ENCODE data around the gene GPR3.
A peak's percentile ranks its signal among the peaks of the same experiment; 100 is the strongest.

Gene GPR3, protein sequence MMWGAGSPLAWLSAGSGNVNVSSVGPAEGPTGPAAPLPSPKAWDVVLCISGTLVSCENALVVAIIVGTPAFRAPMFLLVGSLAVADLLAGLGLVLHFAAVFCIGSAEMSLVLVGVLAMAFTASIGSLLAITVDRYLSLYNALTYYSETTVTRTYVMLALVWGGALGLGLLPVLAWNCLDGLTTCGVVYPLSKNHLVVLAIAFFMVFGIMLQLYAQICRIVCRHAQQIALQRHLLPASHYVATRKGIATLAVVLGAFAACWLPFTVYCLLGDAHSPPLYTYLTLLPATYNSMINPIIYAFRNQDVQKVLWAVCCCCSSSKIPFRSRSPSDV
- total RNA-seq, result 0 to 1.7 (median 1.6) reads per million in 3 experiments

DNA sequence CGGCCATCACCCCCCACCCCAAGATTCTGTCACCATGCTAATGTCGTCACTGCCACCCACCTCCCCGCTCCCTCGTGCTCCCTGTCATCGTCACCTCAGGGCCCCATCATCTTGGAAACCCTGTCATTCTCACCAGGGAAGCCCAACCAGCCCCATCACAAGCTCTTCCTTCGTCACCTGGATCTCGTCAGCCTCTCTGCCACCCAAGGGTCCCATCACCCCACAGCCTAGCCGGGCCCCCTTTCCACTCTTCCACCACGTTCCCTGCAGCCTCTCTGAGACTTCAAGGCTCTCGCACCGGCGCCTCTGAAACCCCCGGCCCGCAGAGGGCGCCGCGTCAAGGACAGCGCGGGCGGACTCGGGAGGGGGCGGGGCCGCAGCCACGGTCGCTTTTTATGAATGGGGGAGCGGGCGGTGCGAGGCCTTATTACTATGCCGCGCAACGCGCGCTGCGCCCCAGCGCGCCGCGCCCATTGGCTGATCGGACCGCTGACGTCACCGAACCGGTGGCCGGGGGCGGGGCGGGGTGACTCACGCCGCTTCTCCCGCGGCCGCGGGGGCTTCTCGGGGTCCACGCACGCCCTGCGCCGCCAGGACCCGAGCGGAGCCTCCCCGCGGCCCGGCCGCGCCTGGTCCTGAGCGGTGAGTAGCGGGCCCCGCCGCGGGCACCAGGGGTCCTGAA, at the start of gene GPR3:
Gene GPR3 (plus strand): TSS at position 527 of the 682 bp plus-strand sequence. CDS start 1,177 bp downstream, outside the sequence.
- DNase-seq, result peak; percentile 88

DNA sequence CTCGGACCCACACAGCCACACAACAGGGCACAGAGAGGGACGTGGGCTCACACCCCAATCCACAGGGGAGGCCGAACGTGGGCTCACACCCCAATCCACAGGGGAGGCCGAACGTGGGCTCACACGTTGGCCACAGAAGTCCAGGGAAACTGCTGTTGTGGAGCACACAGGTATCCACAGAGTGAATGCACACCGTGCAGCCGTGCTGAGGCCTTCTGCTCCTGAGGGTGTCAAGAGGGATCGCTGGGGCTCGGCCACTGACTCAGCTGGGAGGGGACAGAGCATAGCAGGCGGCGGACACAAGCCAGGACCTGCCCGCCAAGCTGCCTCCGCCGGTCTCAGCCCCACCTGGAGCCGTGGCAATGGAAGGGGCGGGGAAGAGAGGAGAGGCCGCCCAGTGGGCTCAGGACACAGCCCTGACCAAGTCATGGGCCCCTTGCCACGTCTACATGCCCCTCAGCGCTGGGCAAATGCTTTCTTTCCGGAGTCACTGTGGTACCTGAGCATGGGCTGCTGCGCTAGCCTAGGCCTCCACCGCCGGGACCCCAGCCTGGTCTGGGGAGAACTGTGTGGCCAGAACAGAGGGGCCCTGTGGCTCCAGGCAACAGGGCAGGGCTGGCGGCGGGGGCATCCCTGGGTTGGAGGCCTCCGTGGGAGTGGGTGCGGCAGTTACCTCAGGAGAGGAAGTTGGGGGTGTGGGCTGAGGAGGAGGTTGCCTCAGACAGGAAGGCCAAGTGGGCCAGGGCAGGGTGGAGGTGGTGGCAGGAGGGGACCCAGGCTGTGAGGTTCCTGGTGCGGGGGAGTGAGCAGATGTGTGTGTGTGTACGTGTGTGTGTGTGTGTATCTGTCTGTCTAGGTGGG, 49.4 kb upstream of the GPR3 start:
- peak; percentile 89 for DNase-seq

DNA sequence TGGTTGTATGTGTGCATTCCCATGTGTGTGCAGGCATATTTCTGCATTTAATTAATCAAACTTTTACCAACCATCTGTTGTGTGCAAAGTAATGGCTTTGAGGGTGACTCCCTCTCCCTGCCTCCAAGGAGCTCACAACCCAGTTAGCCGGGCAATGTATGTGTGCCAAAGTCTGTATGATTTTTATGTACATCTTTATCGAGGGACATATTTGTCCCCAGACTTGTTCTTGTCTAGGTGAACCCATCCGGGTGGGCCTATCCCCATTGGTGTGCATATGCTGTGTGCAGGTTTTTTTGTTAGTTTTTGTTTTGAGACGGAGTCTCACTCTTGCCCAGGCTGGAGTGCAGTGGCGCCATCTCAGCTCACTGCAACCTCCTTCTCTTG, 48.8 kb upstream of the GPR3 start:
- DNase-seq, result no peak

DNA sequence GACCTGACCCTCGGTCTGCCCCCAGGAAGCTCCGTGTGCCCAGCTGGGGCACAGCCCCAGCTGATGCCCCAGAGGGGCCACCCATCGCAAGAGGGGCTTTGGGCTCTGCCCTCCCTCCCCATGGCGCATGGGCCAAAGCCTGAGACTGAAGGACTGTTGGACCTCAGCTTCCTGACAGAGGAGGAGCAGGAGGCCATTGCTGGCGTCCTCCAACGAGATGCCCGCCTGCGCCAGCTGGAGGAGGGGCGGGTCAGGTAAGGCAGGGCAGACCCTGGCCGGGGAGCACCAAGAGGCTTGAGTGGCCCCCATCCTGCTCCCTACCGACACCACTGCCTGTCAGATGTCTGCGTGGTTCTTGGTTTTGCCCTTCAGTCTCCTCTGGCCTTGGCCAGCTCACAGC, 47.1 kb upstream of the GPR3 start:
- DNase-seq, result no peak

DNA sequence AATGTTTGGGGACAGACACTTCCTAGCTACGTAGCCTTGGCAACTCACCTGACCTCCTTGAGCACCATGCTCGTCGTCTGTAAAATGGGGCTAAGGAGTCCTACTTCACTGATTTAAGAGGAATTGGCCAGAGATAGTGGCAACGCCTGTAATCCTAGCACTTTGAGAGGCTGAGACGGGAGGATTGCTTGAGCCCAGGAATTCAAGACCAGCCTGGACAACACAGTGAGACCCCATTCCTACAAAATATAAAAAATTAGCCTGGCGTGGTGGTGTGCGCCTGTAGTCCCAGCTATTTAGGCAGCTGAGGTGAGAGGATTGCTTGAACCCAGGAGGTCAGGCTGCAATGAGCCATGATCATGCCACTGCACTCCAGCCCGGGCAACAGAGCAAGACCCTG, 46.1 kb upstream of the GPR3 start:
- DNase-seq, result no peak

DNA sequence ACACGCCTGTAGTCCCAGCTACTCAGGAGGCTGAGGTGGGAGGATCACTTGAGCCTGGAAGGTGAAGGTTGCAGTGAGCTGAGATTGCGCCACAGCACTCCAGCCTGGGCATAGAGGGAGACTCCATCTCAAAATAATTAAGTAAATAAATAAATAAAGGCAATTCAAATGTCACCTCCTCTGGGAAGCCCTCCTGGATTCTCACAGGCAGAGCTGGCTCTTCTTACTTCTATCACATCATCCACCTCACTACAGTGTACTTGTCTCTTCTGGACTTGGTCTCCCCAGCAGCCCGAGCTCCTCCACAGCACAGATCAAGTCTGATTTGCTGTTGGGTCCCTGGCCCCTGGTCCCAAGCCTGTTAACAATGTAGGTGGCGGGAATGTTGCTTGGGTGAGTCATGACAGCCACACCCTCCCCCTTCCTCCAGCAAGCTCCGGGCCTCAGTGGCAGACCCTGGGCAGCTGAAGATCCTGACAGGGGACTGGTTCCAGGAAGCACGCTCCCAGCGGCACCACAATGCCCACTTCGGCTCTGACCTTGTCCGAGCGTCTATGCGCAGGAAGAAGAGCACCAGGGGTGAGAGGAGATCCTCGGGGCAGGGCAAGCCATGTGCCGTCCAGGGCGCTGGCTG, 45.3 kb upstream of the GPR3 start:
- no peak for DNase-seq

DNA sequence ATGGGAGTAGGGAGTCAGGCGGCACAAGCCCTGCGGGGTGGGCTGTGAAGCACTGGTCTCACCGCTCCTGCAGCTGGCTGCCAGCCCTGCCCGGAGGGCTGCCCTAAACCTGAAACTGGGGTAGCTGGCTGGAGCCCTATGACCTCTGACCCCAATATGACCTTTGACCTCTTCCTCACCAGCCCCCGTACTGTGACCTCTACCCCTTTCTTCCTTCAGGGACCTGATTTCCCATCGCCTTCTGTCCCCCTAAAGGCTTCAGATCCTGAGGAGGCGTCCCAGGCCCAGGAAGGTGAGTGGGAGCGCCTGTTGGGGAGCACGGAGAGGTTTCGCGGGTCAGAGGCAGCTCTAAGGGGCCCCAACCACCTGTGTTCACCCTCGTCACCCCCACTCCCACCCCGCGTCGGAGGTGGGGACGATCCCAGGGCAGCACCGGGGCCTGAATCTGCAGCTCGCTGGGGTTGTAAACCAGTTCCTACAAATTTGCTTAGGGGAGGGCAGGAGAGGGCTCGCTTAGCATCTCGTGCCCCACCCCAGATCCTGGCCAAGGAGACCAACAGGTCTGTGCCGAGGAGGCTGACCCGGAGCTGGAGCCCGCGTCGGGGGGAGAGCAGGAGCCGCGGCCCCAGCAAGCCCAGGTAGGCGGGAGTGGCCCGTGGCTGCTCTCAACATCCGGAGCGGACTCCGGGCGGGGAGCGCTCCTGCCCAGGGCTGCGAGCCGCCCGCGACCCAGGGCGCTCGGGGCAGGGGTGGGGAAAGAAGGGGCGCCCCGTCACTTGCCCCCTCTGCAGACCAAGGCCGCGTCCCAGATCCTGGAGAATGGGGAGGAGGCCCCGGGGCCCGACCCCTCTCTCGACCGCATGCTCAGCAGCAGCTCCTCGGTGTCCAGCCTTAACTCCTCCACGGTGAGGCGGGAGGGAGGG, 43.3 kb upstream of the GPR3 start:
- peak; percentile 15 for DNase-seq

DNA sequence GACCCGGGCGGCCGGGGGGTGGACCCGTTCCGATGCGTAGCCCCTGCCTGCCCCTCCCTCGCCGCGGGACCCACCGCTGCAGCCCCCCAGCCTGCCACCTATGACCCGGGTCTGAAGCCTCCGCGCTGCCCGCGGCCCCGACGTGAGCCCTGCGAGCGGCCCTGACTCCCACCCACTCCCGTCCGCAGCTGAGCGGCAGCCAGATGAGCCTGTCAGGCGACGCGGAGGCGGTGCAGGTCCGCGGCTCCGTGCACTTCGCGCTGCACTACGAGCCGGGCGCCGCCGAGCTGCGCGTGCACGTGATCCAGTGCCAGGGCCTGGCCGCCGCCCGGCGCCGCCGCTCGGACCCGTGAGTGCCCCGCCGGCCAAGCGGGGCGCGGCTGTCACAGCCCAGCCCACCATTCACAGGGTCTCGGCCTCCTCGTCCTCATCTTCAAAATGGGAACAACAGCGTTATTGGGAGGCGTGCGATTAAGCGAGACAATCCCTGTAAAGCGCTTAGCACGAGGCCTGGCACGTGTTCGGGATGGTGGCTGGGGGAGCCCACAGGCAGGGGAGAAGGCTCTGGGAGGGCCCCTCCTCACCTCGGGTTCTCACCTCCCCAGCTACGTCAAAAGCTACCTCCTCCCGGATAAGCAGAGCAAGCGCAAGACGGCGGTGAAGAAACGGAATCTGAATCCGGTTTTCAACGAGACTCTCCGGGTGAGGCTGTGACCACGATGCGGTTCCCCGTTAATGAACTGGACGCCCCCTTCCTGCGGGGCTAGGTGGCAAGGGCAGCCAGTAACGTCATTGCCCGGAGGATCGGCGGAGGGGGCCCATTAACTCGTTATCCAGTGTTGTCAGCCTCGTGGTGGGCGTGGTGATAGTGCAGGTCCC, 42.4 kb upstream of the GPR3 start:
- no peak for DNase-seq

DNA sequence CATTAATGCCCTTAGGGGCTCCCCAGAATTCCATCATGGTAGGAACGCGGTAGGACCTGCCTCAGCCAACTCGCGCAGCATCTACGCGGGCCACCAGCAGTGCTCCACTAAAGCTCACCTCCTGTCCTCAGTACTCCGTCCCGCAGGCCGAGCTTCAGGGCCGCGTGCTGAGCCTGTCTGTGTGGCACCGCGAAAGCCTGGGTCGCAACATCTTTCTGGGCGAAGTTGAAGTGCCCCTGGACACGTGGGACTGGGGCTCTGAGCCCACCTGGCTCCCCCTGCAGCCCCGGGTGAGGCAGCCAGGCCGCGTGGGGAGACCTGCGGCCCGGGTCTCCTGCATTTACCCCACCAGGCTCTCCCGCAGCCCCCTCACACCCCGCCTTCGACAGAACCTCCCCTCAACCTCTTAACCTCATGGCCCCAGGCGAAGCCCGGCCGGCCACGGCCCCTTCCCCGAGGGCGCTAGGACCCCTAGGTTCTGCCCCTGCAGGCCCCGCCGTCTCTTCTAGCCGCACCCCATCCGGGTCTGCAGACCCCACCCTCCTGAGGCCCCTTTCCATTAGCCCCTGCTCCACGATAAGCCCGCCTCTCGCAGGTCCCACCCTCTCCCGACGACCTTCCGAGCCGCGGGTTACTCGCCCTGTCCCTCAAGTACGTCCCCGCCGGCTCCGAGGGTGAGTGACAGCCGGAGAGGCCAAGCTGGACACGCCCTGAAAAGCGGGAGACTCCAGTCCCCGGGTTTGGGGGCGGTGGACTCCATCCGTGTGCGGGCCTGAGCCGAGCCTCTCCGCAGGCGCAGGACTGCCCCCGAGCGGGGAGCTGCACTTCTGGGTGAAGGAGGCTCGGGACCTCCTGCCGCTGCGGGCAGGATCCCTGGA, 41.5 kb upstream of the GPR3 start:
- DNase-seq, result no peak

DNA sequence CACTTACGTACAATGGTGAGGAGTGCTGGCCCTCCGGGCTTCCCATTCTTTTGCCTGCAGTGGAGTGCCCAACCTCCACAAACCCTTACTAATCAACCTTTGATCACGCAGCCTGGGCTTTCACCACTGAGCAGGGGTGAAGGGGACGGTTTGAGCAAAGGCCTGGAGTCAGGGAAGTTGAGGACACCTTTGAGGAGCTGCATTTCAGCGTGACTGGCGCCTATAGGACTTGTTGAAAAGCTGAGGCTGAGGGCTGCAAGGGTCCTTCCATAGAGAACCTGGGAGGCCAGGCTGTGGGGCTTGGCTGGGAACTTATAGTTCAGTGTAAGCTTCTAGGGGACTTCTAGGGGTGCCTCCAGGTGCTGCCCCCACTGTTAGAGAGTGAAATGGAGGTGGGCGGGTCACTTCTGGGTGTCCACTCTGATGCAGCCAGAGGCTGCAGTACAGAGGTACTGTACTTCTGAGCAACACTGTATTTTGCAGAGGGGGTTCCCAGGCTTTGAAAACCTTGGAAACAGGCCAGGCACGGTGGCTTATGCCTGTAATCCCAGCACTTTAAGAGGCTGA, 40.8 kb upstream of the GPR3 start:
- no peak for DNase-seq

DNA sequence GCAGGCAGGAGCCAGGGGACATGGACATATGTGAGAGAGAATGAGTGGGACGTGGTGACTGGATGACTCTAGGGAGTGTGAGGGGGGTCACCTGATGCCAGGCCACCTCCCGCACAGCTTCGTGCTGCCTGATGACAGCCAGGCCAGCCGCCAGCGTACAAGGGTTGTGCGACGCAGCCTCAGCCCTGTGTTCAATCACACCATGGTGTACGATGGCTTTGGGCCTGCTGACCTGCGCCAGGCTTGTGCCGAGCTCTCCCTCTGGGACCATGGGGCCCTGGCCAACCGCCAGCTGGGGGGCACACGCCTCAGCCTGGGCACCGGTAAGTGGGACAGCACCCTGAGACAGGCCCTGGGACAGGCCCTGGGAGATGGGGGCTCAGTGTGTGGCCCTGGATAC, 39.3 kb upstream of the GPR3 start:
- no peak for DNase-seq

DNA sequence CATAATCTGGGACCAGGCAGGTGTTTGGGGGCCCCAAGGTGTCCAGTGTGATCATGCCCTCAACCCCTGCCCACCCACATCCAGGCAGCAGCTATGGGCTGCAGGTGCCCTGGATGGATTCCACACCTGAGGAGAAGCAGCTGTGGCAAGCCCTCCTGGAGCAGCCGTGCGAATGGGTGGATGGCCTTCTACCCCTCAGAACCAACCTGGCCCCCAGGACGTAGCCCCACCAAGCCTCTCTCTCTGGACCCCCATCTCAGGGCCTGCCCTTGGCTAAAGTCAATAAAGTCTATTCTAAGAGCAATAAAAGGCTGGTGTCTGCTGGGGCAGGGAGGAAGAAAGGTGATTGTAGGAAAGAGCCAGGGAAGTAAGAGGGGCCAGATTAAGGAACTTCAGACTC, 38.8 kb upstream of the GPR3 start:
- no peak for DNase-seq

DNA sequence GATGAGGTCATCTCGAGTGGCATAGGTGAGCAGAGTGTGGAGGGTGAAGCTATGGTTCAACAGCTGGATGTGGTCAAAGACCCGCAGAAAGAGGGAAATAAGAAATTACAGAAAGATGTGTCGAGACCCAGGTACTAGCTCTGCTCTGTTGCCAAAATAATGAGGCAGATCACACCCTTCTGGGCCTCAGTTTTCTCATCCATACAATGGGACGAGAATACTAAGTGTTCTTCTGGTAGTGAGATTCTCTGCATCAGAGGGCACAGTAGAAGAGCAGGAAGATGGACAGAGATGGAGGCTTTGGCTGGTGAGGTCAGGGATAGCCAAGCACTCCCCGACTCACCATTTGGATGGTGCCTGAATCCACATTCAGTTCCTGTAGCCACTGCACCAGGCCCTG, 36.7 kb upstream of the GPR3 start:
- DNase-seq, result no peak

DNA sequence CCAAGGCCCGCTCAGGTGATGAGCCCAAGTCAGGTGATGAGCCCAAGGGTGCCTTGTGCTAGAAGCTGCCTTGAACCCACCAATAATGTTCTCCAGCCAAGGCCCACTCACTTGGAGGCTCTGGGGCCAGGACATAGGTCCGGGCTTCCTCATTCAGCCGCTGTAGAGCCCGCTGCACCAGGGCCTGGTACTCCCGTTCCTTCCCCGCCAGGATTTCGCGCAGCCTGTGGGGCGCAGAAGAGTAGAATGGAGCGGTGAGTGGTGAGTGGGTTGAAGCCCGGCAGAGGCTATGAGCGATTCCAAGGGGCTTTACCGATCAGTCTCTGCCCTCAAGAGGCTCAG, 36.2 kb upstream of the GPR3 start:
- peak; percentile 12 for DNase-seq

DNA sequence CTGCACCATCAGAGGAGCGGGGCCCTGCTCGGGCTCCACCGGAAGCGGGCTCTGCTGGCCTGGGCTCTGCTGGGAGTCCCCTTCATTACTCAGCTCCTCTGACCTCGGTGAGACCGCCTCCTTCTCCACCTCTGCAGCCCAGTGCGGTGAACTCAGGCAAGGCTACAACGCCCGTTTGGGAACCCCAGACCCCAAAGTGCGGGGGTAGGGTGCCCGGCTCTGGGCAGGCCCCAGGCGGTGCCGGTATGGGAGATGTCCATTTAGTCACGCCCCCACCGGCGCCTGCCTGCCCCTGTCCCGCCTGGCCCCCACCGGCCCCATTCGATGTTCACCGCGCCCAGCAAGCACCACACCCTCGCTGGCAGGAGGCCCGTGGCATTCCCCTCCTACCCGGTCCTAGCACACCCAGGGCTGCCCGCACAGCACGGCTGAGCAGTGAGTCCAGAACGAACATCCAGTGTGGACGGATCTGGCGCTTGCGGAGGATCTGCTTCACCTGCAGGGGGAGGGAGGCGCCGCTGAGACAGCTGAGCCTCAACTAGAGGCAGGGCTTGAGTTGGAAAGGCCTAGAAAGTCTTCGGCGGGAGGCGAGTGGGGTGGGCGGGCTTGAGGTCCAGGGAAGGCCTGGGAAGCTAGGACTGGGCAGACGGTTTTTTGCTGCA, 35.7 kb upstream of the GPR3 start:
- DNase-seq, result peak; percentile 30

DNA sequence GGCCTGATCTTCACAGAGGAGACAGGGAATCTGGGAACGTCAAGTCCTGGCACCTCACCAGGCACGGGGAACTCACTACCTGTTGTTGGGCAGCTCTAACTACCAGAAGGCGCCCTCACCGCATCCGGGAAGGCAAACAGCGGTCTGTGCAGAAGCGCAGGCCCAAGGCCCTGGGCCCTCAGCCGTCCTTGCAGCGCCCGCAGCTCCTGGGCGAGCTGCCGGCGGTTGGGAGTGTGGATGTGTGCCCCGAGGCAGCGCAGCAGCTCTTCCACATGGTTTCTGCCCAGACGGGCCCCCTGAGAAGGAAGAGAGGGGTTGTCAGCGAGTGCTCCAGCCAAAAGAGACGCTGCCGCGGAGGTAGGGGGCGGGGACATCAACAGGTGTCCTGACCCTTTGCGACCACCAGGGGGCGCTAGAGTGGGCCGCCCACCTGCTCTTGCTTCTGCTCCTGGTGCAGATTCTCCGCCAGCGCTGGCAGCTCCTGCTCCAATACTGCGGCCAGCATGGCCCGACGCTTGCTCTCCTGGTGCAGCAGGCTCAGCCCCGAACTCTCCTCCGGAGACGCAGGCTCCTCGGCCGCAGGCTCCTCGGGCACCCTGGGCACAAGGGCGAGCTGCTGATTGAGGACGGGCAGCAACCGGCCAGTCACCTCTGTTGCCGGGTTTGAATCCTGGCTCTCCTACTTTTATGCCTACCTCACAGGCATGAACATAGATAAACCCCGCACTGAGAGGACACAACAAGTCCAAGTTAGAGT, 35.0 kb upstream of the GPR3 start:
- peak; percentile 80 for DNase-seq

DNA sequence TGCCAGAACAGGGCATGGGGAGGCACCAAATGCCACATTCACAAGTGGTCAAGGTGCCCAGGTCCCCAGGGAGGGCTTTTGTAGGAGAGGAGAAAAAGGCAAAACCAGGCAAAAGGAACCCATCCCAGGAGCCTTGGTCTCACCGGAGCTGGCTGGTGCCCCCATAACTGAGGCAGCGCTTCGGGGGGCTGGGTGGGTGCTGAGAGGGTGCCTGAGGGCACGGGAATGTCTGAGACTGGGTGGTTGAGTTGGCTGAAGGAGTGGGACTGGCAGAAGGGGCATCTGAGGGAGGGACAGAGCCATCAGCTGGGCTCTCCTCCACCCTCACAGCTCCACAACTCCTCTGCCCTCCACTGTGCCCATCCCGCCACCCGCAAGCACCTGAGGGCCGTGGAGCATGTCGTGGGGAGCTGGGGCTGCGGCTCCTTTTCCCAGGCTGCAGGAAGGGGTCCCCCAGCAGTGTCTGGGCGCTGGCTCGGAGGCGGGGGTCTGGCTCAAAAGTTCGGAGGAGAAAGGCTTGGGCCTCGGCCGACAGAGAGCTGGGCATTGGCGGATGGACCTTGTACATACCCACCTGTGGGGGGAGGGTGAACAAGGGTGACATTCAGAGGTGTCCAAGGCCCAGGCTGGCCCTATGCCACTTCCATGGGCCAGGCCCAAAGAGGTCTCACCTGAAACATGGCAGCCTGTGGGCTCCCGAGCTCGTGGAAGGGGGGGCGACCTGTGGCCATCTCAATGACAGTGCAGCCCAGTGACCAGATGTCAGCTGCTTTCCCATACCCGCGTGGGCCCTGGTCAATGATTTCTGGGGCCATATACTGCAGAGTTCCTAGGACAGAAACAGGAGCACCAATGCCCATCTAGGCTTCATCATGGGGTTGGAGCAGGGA, 34.1 kb upstream of the GPR3 start:
- no peak for DNase-seq
